Fibroblast of pulmonary artery (primary cell): Measurements from ENCODE around the gene FOXJ3.

Source experiments
- DNase-seq: peaks from one replicate; pipeline ENCODE4 v3.0.0-alpha.2; 2010; ENCODE audit warnings: low read depth
- H3K4me3 ChIP-seq: replicated peaks from 2 replicates; pipeline ENCODE4 v1.5.1; 2011; ENCODE audit warnings: low read depth, mild to moderate bottlenecking, control low read depth, low read length, moderate library complexity
- CTCF ChIP-seq: IDR thresholded peaks from 2 replicates; pipeline ENCODE4 v1.5.1; 2011; ENCODE audit warnings: mild to moderate bottlenecking, control low read depth, low read length, inconsistent platforms; ENCODE audit errors: missing control alignments

Gene FOXJ3

GRCh38 chr1:42162181-42162580, 172.9 kb downstream of the FOXJ3 start:
- DNase-seq: no peak
- TF ChIP-seq CTCF: no peak
- no peak overlapping the region for H3K4me3 ChIP-seq

- no peak for TF ChIP-seq CTCF
- H3K4me3 ChIP-seq: no peak overlapping the region
- no peak for DNase-seq
These were observed 176.8 kb downstream of the FOXJ3 start for GRCh38 chr1:42158189-42158588.

- H3K4me3 ChIP-seq: no peak overlapping the region
- DNase-seq: no peak
- no peak for TF ChIP-seq CTCF
These were observed 177.4 kb downstream of the FOXJ3 start for GRCh38 chr1:42157667-42158066.

- H3K4me3 ChIP-seq: no peak overlapping the region
- DNase-seq: no peak
- no peak for TF ChIP-seq CTCF
These were observed 179.7 kb downstream of the FOXJ3 start for GRCh38 chr1:42155362-42155761.

GRCh38 chr1:42154685-42155084, 180.3 kb downstream of the FOXJ3 start:
- no peak for TF ChIP-seq CTCF
- H3K4me3 ChIP-seq: no peak overlapping the region
- DNase-seq: no peak

- no peak overlapping the region for H3K4me3 ChIP-seq
- TF ChIP-seq CTCF: no peak
- DNase-seq: no peak
These were observed 181.4 kb downstream of the FOXJ3 start for GRCh38 chr1:42153624-42154023.

- DNase-seq: no peak
- H3K4me3 ChIP-seq: no peak within 1 kb of the TSS
- no peak for TF ChIP-seq CTCF
These were observed 182.0 kb downstream of the FOXJ3 start, which contains the start of gene GUCA2B for GRCh38 chr1:42152907-42153600. GUCA2B (plus strand) TSS chr1:42153410; CDS start chr1:42153451, 41 bp downstream.
